Fibroblast of lung (primary cell): ENCODE data around the gene E2F1. TPM values are rescaled to one million over a fixed set of nuclear protein-coding genes. Genes with fewer than 3 reads are reported as not detected.

Experiments used
- DNase-seq, 2 donors: peaks; one replicate each; pipeline versions ENCODE4 v3.0.0 to v3.0.0-alpha.2; 2010; ENCODE audit warnings: low read depth in 2 of 2
- H2AFZ ChIP-seq: 2 replicates; pipeline ENCODE4 v1.5.1; 2012; ENCODE audit warnings: low read length, control low read depth, inconsistent platforms
- H3K27ac ChIP-seq: 2 replicates; pipeline ENCODE4 v1.5.1; 2011; ENCODE audit warnings: low read length, control low read depth; ENCODE audit not compliant: insufficient read depth
- H3K27me3 ChIP-seq: 2 replicates; pipeline ENCODE4 v1.5.1; 2011; ENCODE audit warnings: mild to moderate bottlenecking, low read length; ENCODE audit not compliant: control insufficient read depth, insufficient read depth
- H3K36me3 ChIP-seq: 2 replicates; pipeline ENCODE4 v1.5.1; 2011; ENCODE audit warnings: low read length; ENCODE audit not compliant: control insufficient read depth, insufficient read depth
- H3K4me1 ChIP-seq: 2 replicates; pipeline ENCODE4 v1.5.1; 2011; ENCODE audit warnings: low read length; ENCODE audit not compliant: control insufficient read depth, insufficient read depth; ENCODE audit errors: extremely low read depth
- H3K4me2 ChIP-seq: 2 replicates; pipeline ENCODE4 v1.5.1; 2011; ENCODE audit warnings: low read length, control low read depth; ENCODE audit not compliant: insufficient read depth; ENCODE audit errors: extremely low read depth
- H3K4me3 ChIP-seq, 4 experiments: fragments of 200-600 bp in 1 of 4; sonication (generic) in 1 of 4; replicated peaks in 1 of 4; 2 replicates each; pipeline ENCODE4 v1.5.1; 2011 to 2016; ENCODE audit warnings: low read length in 4 of 4, low read depth in 3 of 4, mild to moderate bottlenecking in 3 of 4, control low read depth in 2 of 4, inconsistent platforms in 1 of 4, mixed read lengths in 1 of 4; ENCODE audit not compliant: insufficient read depth in 1 of 4; ENCODE audit errors: control extremely low read depth in 1 of 4
- H3K79me2 ChIP-seq: 2 replicates; pipeline ENCODE4 v1.5.1; 2012; ENCODE audit warnings: mild to moderate bottlenecking, low read length, inconsistent platforms; ENCODE audit not compliant: control insufficient read depth, insufficient read depth
- H3K9ac ChIP-seq: 2 replicates; pipeline ENCODE4 v1.5.1; 2011; ENCODE audit warnings: mild to moderate bottlenecking, low read length, control low read depth; ENCODE audit not compliant: insufficient read depth
- H3K9me3 ChIP-seq: 2 replicates; pipeline ENCODE4 v1.5.1; 2012; ENCODE audit warnings: low read depth, low read length; ENCODE audit not compliant: control insufficient read depth, insufficient read depth
- H4K20me1 ChIP-seq: 2 replicates; pipeline ENCODE4 v1.5.1; 2011; ENCODE audit warnings: low read length; ENCODE audit not compliant: control insufficient read depth, insufficient read depth; ENCODE audit errors: extremely low read depth
- EZH2 ChIP-seq: IDR thresholded peaks from 2 replicates; pipeline ENCODE4 v1.5.1; 2012; ENCODE audit warnings: low read length, control low read depth, mild to moderate bottlenecking; ENCODE audit errors: missing control alignments
- polyA plus RNA-seq, 2 donors: library from polyadenylated mRNA; depleted of rRNA in 1 of 2; stranded (reverse) in 1 of 2; unstranded in 1 of 2; fragments of >200 nt; gene quantifications; 2 replicates each; pipeline ENCODE4 v1.2.1, GENCODE V29; 2011 to 2012; ENCODE audit warnings: missing spikeins in 1 of 2
- total RNA-seq: library from RNA; depleted of rRNA; stranded (reverse); fragments of >200 nt; gene quantifications from 2 replicates; pipeline ENCODE4 v1.2.1, GENCODE V29; 2014
- TF ChIP-seq, protein P1 (sequence below), 2 donors: IDR thresholded peaks in 1 of 2; conservative IDR thresholded peaks in 1 of 2; 1 replicate in 1 of 2; 2 replicates in 1 of 2; pipeline ENCODE4 v1.5.1; 2011 to 2012; ENCODE audit warnings: low read length in 2 of 2, control low read depth in 1 of 2, inconsistent platforms in 1 of 2, low read depth in 1 of 2, mild to moderate bottlenecking in 1 of 2

Gene E2F1
- total and polyA plus RNA-seq, 2 donors (not counting 1 experiment from before 2014, with no cell fraction given) = 2.1 to 3.5 TPM

DNA sequence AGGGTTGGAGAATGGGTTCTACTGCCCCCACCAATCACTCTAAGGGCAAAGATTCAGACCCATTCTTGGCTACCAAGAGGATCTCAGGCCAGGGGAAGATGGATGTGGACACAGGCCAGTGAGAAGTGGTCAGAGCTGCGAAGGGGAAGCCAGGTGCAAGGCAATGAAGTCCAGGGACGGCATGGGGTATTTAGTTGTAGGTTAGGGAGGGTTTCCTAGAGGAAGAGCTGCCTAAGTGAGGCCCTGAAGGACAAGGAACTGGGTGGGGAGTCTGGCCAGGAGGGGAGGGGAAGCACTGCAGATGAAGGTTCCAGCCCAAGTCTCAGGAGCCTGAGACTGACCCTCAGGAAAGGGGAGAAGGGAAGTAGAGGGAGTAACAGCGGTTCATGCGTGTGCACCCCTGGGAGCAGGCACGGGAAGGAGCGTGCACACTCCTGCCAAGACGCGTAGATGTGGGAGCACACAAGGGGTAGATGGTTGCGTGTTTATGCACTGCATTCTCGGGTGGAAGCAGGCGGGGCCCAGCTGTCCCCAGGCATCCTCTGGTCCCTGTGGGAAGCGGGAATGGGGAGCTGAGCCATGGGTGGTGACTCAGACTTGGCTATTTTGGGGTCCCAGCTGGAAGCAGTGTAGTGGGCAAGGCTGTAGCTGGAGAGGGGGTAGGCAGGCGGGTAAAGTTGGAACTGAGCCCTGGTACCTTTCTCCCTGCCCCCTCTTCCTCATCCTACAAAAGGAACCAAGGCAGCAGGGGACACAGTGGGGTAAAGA lies 16.1 kb downstream of the E2F1 start:
- Histone ChIP-seq H3K36me3 (peaks cover 7% of the 10 kb centered on the region), H4K20me1 (no peaks in the 10 kb centered on the region), H3K4me1 (peaks cover 20% of the 10 kb centered on the region), H3K9me3 (no peaks in the 10 kb centered on the region), H3K4me2 (no peak overlapping the region), H3K4me3 (no peak overlapping the region), H3K79me2 (no peaks in the 10 kb centered on the region), H3K27me3 (no peaks in the 10 kb centered on the region), H3K9ac (no peak overlapping the region), H2AFZ (no peak overlapping the region), H3K27ac (no peak overlapping the region)
- no peak for DNase-seq
- no peak for TF ChIP-seq EZH2
- TF ChIP-seq, protein P1, sequence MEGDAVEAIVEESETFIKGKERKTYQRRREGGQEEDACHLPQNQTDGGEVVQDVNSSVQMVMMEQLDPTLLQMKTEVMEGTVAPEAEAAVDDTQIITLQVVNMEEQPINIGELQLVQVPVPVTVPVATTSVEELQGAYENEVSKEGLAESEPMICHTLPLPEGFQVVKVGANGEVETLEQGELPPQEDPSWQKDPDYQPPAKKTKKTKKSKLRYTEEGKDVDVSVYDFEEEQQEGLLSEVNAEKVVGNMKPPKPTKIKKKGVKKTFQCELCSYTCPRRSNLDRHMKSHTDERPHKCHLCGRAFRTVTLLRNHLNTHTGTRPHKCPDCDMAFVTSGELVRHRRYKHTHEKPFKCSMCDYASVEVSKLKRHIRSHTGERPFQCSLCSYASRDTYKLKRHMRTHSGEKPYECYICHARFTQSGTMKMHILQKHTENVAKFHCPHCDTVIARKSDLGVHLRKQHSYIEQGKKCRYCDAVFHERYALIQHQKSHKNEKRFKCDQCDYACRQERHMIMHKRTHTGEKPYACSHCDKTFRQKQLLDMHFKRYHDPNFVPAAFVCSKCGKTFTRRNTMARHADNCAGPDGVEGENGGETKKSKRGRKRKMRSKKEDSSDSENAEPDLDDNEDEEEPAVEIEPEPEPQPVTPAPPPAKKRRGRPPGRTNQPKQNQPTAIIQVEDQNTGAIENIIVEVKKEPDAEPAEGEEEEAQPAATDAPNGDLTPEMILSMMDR (conservative IDR thresholded peaks at IDR 0.05 in 1 of 2, IDR thresholded peaks at IDR 0.05 in 1 of 2; ENCODE audit: low read depth in 1 of 2, low read length in 2 of 2) = no peak

DNA sequence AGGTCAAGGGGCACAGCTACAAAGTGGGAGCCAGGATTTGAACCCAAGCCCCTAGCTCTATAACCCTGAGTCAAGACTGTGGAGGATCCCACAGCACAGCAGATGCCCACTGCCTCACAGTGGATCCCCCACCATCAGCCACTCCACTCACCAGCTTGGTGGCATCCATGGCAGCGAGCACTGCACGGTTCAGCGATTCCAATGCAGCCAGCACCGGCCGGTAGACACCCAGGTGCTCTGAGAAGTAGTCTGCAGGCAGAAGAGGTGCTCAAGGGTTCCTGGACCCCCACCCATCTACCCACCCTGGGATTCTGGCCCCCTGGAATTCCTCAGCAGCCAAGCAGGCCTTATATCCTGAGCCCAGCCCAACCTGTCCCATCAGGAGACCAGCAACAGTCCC lies 17.0 kb downstream of the E2F1 start:
- H3K36me3 ChIP-seq = peaks cover 7% of the 10 kb centered on the region
- no peaks in the 10 kb centered on the region for H3K27me3 ChIP-seq
- no peak for DNase-seq
- H3K4me2 ChIP-seq = no peak overlapping the region
- H2AFZ ChIP-seq = no peak overlapping the region
- H3K79me2 ChIP-seq = no peaks in the 10 kb centered on the region
- peaks cover 17% of the 10 kb centered on the region for H3K4me1 ChIP-seq
- no peaks in the 10 kb centered on the region for H4K20me1 ChIP-seq
- H3K27ac ChIP-seq = no peak overlapping the region
- no peak overlapping the region for H3K4me3 ChIP-seq
- H3K9ac ChIP-seq = no peak overlapping the region
- H3K9me3 ChIP-seq = no peaks in the 10 kb centered on the region
- no peak for TF ChIP-seq EZH2
- TF ChIP-seq, protein P1 (conservative IDR thresholded peaks at IDR 0.05 in 1 of 2, IDR thresholded peaks at IDR 0.05 in 1 of 2; ENCODE audit: low read depth in 1 of 2, low read length in 2 of 2) = no peak

DNA sequence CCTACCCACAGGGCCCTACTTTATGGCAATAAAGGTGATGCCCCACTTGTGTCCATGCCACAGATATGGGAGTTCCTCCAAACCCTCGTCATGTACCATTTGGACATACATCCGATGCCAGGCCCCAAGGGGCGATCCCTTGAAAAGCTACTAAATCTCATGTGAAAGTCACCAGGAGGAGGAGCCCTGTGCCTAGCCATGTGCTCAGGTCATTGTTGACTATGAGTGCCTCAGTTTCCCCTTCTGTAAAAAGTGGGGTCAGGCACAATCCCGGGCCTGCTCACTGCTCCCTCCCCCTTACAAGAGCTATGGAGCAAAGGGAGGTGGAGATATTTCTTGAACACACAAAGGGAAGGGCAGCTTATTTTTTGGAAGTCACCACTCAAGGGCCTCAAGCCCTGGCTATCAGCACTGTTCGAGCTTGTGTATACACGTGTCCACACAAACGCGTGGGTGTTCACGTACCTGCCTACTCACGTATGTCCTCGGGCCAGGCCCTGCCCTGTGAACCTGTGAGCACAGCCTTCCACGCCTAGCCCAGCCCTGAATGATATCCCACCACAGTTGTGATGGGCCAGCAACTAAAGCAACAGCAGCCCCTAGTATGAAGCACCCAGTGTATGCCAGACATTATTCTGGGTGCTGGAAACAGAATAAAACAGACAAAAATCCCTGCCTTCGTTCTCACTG lies 17.6 kb downstream of the E2F1 start:
- H3K27me3 ChIP-seq = no peaks in the 10 kb centered on the region
- no peaks in the 10 kb centered on the region for H4K20me1 ChIP-seq
- H3K4me3 ChIP-seq = no peak overlapping the region
- no peak for DNase-seq
- H2AFZ ChIP-seq = no peak overlapping the region
- no peaks in the 10 kb centered on the region for H3K9me3 ChIP-seq
- H3K9ac ChIP-seq = no peak overlapping the region
- H3K4me2 ChIP-seq = peak overlapping the region; percentile 25
- no peak overlapping the region for H3K27ac ChIP-seq
- peaks cover 20% of the 10 kb centered on the region for H3K4me1 ChIP-seq
- TF ChIP-seq, protein P1 (conservative IDR thresholded peaks at IDR 0.05 in 1 of 2, IDR thresholded peaks at IDR 0.05 in 1 of 2; ENCODE audit: low read depth in 1 of 2, low read length in 2 of 2) = no peak
- TF ChIP-seq EZH2 = no peak
- H3K79me2 ChIP-seq = no peaks in the 10 kb centered on the region
- peaks cover 7% of the 10 kb centered on the region for H3K36me3 ChIP-seq
